HG03457 (cell line): Measurements from ENCODE around the gene COX18.

Experiments
- ATAC-seq: cut with Tn5 transposase; IDR thresholded peaks from one replicate; pipeline ENCODE4 v1.9.1; 2021; ENCODE audit warnings: moderate number of reproducible peaks; ENCODE audit not compliant: unreplicated experiment

The COX18 gene

GRCh38 chr4:73053974-73054480 is 15.5 kb downstream of the COX18 start:
- ATAC-seq = no peak

GRCh38 chr4:73053076-73053475 is 16.4 kb downstream of the COX18 start:
- no peak for ATAC-seq

- no peak for ATAC-seq
These were observed 17.9 kb downstream of the COX18 start for GRCh38 chr4:73051625-73052024.

GRCh38 chr4:73045879-73046278 is 23.6 kb downstream of the COX18 start:
- no peak for ATAC-seq

GRCh38 chr4:73037057-73037456 is 32.5 kb downstream of the COX18 start:
- no peak for ATAC-seq

- peak; percentile 71 for ATAC-seq
These were observed 33.4 kb downstream of the COX18 start for GRCh38 chr4:73036123-73036522.

GRCh38 chr4:73034896-73035295 is 34.6 kb downstream of the COX18 start:
- no peak for ATAC-seq

GRCh38 chr4:73028621-73029020 is 40.9 kb downstream of the COX18 start:
- no peak for ATAC-seq

- ATAC-seq = no peak
These were observed 47.9 kb downstream of the COX18 start for GRCh38 chr4:73021634-73022033.

- ATAC-seq = no peak
These were observed 50.0 kb downstream of the COX18 start for GRCh38 chr4:73019462-73020047.

GRCh38 chr4:73018595-73018994 is 50.9 kb downstream of the COX18 start:
- ATAC-seq = no peak

GRCh38 chr4:73013310-73013709 is 56.2 kb downstream of the COX18 start:
- no peak for ATAC-seq

- ATAC-seq = no peak
These were observed 56.8 kb downstream of the COX18 start for GRCh38 chr4:73012673-73013072.

- no peak for ATAC-seq
These were observed 57.9 kb downstream of the COX18 start for GRCh38 chr4:73011629-73011985.

- ATAC-seq = no peak
These were observed 58.5 kb downstream of the COX18 start for GRCh38 chr4:73010789-73011628.

- ATAC-seq = no peak
These were observed 61.9 kb downstream of the COX18 start for GRCh38 chr4:73007526-73008100.

GRCh38 chr4:73006286-73006990 is 63.1 kb downstream of the COX18 start:
- ATAC-seq = no peak

- ATAC-seq = no peak
These were observed 64.0 kb downstream of the COX18 start for GRCh38 chr4:73005514-73005913.
